ENCODE measurements around the gene KRT84. TPM values are rescaled to one million over a fixed set of nuclear protein-coding genes. Genes with fewer than 3 reads are reported as not detected.

The KRT84 gene
- total RNA-seq, 1 donor from 2014 or later: not detected

GRCh38 chr12:52338241-52338960 is 47.1 kb downstream of the KRT84 start:
- no peak for DNase-seq

GRCh38 chr12:52337054-52337453 is 48.4 kb downstream of the KRT84 start:
- no peak for DNase-seq

DNA sequence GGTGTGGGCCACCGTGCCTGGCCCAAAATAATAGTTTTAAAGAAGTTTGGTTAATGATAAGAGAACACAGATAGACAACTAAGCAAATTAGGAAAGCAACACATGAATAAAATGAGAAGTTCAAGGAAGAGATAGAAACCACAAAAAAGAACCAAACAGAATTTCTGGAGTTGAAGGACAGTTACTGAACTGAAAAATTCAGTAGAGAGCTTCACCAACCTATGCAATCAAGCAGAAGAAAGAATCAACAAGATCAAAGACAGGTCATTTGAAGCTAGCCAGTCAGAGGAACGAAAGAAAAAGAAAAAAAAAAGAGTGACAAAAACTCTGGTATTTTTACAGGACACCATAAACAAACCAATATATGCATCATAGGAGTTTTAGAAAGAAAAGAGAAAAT is 48.8 kb downstream of the KRT84 start:
- DNase-seq: no peak

GRCh38 chr12:52335598-52336262 is 49.7 kb downstream of the KRT84 start:
- no peak for DNase-seq

DNA sequence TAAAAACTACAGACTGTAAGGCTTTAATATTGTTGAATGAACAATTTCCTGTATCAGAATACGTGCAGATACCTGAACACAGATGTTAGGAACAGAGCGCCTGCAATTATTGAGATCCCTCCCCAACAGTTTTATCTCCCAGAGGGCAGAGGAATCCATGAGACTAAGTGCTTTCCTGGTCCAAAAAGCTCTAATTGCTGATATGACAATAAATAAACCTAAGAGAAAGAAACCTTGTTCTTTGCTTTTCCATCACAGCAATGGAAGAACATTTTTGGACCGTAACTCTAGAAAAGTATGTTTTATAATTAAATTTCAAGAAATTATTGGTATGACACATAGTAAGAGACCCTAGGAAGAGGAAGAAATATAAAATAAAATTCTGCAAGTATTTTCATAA is 51.3 kb downstream of the KRT84 start:
- no peak for DNase-seq

- no peak for DNase-seq
These were observed 52.1 kb downstream of the KRT84 start for GRCh38 chr12:52333321-52333720.

GRCh38 chr12:52332381-52332780 is 53.1 kb downstream of the KRT84 start:
- no peak for DNase-seq

GRCh38 chr12:52331833-52332232 is 53.6 kb downstream of the KRT84 start:
- DNase-seq: no peak

DNA sequence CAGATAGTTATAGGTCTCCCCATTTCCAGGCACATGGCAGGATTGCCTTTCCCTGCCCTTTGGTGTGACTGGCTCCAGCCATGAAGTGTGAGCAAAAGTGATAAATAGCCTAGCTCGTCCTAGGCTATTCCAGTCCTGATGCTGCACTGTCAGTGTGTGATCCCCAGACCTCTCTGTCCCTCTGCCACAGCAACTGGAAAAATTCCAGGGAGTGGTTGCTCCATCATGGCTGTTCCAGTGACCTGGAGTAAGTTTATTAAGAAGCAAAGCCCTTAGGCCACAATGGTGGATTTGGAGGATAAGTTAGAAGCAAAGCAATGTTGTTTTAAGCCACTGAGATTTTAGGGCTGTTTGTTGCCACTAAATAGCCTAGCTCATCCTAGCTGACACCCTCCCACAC is 54.4 kb downstream of the KRT84 start:
- no peak for DNase-seq

- DNase-seq: no peak
These were observed 57.5 kb downstream of the KRT84 start for GRCh38 chr12:52327830-52328500.

Other genes starting within 250 kb of the KRT84 start
- not detected for gene KRT80, start 193.6 kb downstream of the KRT84 start, total RNA-seq
- not detected for gene KRT7, start 152.4 kb downstream of the KRT84 start, total RNA-seq
- 0.16 TPM for gene KRT86, start 111.0 kb downstream of the KRT84 start, total RNA-seq
- gene KRT81, start 94.1 kb downstream of the KRT84 start, total RNA-seq: not detected
- gene KRT83, start 64.3 kb downstream of the KRT84 start, total RNA-seq: not detected
- gene KRT85, start 18.2 kb downstream of the KRT84 start, total RNA-seq: not detected
- gene KRT82, start 20.7 kb upstream of the KRT84 start, total RNA-seq: not detected
- gene KRT75, start 48.7 kb upstream of the KRT84 start, total RNA-seq: not detected
- gene KRT6B, start 66.5 kb upstream of the KRT84 start, total RNA-seq: 0.16 TPM
- not detected for gene KRT6C, start 88.2 kb upstream of the KRT84 start, total RNA-seq
- 0.62 TPM for gene KRT6A, start 107.6 kb upstream of the KRT84 start, total RNA-seq
- 0.62 TPM for gene KRT5, start 134.7 kb upstream of the KRT84 start, total RNA-seq
- not detected for gene KRT71, start 167.5 kb upstream of the KRT84 start, total RNA-seq
- gene KRT74, start 188.2 kb upstream of the KRT84 start, total RNA-seq: not detected
- not detected for gene KRT72, start 215.8 kb upstream of the KRT84 start, total RNA-seq
- not detected for gene KRT73, start 232.9 kb upstream of the KRT84 start, total RNA-seq